ENCODE data around the gene SH3GLB2. TPM values are rescaled to one million over a fixed set of nuclear protein-coding genes. Genes with fewer than 3 reads are reported as not detected.
"Not testable (repeated sequence)": the region's sequence is repeated elsewhere in the genome, so short reads cannot be mapped to it uniquely, and the experiment has no call there.

SH3GLB2 gene
- total RNA-seq, 1 donor from 2014 or later, result 90.1 TPM

- no peak overlapping the region for H3K4me3 ChIP-seq (ENCODE audit: low read depth, low read length)
- DNase-seq (ENCODE audit: low read depth), result no peak
- TF ChIP-seq, protein P1, sequence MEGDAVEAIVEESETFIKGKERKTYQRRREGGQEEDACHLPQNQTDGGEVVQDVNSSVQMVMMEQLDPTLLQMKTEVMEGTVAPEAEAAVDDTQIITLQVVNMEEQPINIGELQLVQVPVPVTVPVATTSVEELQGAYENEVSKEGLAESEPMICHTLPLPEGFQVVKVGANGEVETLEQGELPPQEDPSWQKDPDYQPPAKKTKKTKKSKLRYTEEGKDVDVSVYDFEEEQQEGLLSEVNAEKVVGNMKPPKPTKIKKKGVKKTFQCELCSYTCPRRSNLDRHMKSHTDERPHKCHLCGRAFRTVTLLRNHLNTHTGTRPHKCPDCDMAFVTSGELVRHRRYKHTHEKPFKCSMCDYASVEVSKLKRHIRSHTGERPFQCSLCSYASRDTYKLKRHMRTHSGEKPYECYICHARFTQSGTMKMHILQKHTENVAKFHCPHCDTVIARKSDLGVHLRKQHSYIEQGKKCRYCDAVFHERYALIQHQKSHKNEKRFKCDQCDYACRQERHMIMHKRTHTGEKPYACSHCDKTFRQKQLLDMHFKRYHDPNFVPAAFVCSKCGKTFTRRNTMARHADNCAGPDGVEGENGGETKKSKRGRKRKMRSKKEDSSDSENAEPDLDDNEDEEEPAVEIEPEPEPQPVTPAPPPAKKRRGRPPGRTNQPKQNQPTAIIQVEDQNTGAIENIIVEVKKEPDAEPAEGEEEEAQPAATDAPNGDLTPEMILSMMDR (conservative IDR thresholded peaks at IDR 0.05; ENCODE audit: low read depth, low read length), result no peak
Observed at GRCh38 chr9:128979111-128979510, 49.0 kb downstream of the SH3GLB2 start.

- TF ChIP-seq, protein P1 (conservative IDR thresholded peaks at IDR 0.05; ENCODE audit: low read depth, low read length), result no peak
- DNase-seq (ENCODE audit: low read depth), result no peak
- no peak overlapping the region for H3K4me3 ChIP-seq (ENCODE audit: low read depth, low read length)
Observed at GRCh38 chr9:128972956-128973355, 55.2 kb downstream of the SH3GLB2 start.

DNA sequence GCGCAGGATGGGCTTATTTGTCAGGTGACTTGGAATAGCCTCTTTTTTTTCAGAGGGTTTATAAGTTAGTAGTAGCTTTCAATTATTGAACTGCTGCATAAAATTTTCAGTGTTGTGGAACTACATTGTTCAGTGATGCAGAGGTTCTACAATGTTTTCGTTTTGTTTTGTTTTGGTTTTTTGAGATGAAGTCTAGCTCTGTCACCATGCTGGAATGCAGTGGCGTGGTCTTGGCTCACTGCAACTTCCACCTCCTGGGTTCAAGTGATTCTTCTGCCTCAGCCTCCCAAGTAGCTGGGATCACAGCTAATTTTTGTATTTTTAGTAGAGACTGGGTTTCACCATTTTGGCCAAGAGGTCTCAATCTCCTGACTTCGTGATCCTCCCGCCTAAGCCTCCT lies 58.6 kb downstream of the SH3GLB2 start:
- TF ChIP-seq, protein P1 (conservative IDR thresholded peaks at IDR 0.05; ENCODE audit: low read depth, low read length), result no peak
- no peak for DNase-seq (ENCODE audit: low read depth)
- H3K4me3 ChIP-seq (ENCODE audit: low read depth, low read length), result no peak overlapping the region

DNA sequence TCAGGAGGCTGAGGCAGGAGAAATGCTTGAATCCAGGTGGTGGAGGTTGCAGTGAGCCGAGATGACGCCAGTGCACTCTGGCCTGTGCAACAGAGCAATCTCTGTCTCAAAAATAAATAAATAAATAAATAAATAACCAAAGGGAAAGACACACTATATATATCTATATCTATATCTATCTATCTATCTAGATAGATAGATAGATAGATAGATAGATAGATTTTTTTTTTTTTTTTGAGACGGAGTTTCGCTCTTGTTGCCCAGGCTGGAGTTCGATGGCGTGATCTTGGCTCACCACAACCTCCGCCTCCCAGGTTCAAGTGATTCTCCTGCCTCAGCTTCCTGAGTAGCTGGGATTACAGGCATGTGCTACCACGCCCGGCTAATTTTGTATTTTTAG lies 66.7 kb downstream of the SH3GLB2 start:
- not testable (repeated sequence) for H3K4me3 ChIP-seq (ENCODE audit: low read depth, low read length); DNase-seq (ENCODE audit: low read depth)

Other genes with a start within 250 kb of the SH3GLB2 start
- 11.3 and 27.1 TPM in 2 replicates for gene TBC1D13, start 241.1 kb downstream of the SH3GLB2 start, total RNA-seq
- 57.6 and 61.8 TPM in 2 replicates for gene ENDOG, start 209.8 kb downstream of the SH3GLB2 start, total RNA-seq
- gene SPOUT1, start 198.5 kb downstream of the SH3GLB2 start, total RNA-seq, result 30.2 and 30.7 TPM in 2 replicates
- gene KYAT1, start 146.4 kb downstream of the SH3GLB2 start, total RNA-seq, result 18.9 and 21.0 TPM in 2 replicates
- 98.2 and 104 TPM in 2 replicates for gene LRRC8A, start 146.2 kb downstream of the SH3GLB2 start, total RNA-seq
- 21.2 and 22.5 TPM in 2 replicates for gene PHYHD1, start 107.3 kb downstream of the SH3GLB2 start, total RNA-seq
- gene DOLK, start 80.7 kb downstream of the SH3GLB2 start, total RNA-seq, result 12.7 and 26.1 TPM in 2 replicates
- 37.6 and 67.3 TPM in 2 replicates for gene NUP188, start 80.6 kb downstream of the SH3GLB2 start, total RNA-seq
- gene MIGA2, start 8.3 kb upstream of the SH3GLB2 start, total RNA-seq, result 18.0 and 25.4 TPM in 2 replicates
- gene DOLPP1, start 52.8 kb upstream of the SH3GLB2 start, total RNA-seq, result 12.7 and 23.1 TPM in 2 replicates
- gene CRAT, start 82.5 kb upstream of the SH3GLB2 start, total RNA-seq, result 27.5 TPM in 2 replicates
- 184 and 220 TPM in 2 replicates for gene PTPA, start 83.1 kb upstream of the SH3GLB2 start, total RNA-seq
- gene IER5L, start 149.9 kb upstream of the SH3GLB2 start, total RNA-seq, result 43.2 and 50.8 TPM in 2 replicates